Measurements from ENCODE around the gene USP3.

Gene USP3

GRCh38 chr15:63544258-63545026, 40.0 kb downstream of the USP3 start:
- no peak for DNase-seq (ENCODE audit: low read depth in 2 of 2)

- DNase-seq (ENCODE audit: low read depth in 2 of 2), result no peak
These were observed 41.1 kb downstream of the USP3 start for GRCh38 chr15:63545520-63545919.

DNA sequence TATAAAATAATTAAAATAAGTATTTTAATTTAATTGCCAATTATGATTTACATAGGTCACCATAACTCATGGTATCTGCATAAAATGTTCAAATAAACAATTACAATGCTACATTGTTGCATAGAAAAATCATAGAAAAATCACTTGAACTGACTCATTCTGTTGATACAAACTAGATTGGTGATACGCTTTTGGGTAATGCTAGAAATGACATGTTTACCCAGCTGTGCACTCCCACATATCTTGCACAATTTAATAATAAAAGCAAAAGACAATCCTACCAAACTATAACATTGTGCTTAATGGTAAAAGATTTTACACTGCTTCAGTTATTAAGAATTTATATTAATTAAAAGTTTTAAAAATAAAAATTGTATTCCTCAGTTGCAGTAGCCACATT, 47.0 kb downstream of the USP3 start:
- no peak for DNase-seq (ENCODE audit: low read depth in 2 of 2)

GRCh38 chr15:63553388-63553791, 49.0 kb downstream of the USP3 start:
- DNase-seq (ENCODE audit: low read depth in 2 of 2), result no peak

GRCh38 chr15:63554337-63554927, 50.0 kb downstream of the USP3 start:
- DNase-seq (ENCODE audit: low read depth in 2 of 2), result no peak

DNA sequence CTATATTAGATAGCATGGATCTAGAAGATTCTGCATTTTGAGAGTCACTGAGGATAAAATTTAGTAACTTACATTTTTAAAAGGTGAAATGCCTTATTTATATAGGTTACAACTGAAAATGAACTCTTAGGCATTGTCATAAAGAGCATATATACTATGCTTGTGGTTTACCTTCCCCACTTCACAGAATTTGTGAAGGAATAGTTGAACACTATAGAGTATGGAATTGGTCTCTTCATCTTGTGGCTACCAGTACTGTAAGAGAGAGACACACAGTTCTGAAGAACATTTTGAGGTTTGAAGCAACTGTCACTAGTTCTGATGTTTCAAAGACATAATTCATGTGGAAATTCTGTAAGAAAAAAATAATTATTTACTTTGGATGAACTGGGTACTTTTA, 51.1 kb downstream of the USP3 start:
- no peak for DNase-seq (ENCODE audit: low read depth in 2 of 2)

DNA sequence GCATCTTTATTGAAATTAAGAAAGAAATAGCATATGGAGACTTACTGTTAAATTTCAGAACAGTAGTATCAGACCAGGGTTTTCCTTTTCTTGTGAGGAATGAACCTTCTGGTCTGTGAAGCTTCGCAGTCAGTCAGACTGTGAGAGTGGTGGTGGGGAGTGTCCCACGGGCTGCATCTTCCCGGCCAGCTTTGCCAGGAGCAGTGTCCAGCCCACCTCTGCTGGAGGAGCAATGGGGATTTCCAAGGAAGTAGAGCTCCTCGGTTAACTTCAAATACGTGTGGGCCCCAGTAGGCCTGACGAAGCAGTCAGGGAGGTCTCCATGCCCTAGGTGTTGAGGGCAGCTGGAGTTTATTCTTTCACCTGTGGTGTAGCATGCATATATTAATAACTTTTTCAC, 51.9 kb downstream of the USP3 start:
- no peak for DNase-seq (ENCODE audit: low read depth in 2 of 2)

- DNase-seq (ENCODE audit: low read depth in 2 of 2), result no peak
These were observed 52.3 kb downstream of the USP3 start for GRCh38 chr15:63556736-63557135.

- no peak for DNase-seq (ENCODE audit: low read depth in 2 of 2)
These were observed 55.4 kb downstream of the USP3 start for GRCh38 chr15:63559753-63560152.

- DNase-seq (ENCODE audit: low read depth in 2 of 2), result peak; percentile 9 to 26
These were observed 56.5 kb downstream of the USP3 start for GRCh38 chr15:63560741-63561448.

DNA sequence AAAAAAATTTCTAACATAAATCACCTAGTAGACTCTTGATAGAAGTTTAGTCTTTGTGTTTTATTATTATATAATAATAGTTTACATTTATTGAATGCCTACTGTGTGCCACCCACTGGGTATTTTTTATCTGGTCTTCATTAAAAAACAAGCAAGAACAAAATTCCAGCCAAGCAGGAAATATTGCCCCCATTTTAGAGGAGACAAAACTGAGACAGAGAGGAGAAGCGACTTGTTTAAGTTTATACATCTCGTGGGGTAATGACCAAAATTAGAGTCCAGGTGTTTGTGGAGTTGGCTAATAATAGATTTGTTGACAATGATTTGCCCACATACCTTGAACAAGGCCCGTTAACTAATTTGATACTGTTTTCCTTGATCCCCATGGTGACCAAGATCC, 59.7 kb downstream of the USP3 start:
- DNase-seq (ENCODE audit: low read depth in 2 of 2), result no peak

DNA sequence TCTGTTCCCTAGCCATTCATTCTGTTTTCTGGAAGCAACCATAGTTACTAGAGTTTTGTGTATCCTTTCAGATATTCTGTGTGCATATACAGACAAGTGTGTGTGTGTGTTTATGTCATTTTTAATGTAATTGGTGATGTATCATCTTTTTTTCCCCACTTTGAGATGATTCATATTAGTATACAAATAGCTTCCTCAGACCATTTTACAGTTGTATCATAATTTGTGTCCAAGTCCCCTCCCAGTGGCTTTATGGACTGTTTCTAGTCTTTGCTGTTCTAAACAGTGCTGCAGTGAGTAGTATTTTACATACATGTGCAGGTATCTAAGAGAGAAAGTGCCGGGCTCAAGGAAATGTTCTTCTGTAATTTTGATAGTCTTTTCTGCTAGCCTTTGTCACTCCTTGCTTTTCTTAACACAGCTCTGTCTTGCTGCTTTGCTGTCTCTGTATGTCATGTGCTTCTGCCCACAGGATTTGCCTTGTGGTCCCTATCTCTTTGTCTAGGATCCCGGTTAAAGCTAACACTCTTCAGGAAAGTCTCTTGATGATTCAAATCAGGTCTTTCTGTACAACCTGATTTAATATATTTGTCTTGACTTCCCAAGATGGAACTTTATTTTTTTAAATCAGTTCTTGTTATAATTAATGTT, 61.3 kb downstream of the USP3 start:
- DNase-seq (ENCODE audit: low read depth in 2 of 2), result no peak

DNA sequence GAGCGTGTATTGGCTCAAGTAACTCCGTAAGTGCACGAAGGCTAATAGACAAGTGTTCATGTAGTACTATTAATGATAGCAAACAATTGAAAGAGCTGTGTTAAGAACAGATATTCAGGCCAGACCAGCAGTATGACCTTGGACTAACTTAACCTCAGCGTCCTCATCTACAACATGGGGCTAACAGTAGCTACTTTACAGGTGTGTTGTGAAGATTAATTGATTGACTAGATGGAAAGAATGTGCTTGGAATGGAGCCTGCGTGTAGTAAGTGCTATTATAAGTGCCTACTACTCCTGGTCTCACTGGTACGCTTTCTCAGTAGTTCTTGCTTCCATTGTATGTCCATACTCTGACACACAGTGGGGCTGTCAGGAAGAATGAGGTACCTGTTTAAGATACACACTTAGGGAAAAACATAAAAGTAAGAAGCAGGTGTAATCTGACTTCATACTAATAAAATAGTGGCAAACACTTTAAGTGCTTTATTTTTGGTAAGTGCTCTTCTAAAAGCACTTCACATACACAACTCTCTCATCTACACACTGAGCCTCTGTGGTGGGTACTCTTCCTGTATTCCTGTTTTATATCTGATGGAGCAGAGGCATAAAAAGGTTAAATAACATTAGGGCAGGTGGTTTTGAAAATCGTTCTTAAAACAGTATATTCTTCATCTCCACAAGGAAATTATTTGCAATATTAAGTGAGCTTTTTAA, 68.5 kb downstream of the USP3 start:
- no peak for DNase-seq (ENCODE audit: low read depth in 2 of 2)

DNA sequence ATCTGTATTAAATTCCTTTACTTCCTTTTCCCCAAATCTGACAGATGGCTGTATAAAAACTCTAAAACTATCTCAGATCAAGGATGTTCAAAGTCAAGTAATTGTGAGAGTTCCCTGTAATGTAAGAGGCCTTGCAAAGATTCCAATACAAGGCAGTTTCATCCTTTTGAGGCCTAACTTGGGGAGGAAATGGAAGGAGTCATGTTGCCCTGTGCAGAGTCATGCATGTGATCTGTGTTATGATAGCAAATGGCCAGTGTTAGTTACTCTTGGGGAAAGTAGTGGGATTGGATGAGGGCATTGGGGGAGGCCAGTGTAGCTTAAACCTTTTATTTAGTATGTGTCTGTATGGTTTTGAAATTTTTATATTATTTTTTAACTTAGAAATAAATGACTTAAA, 69.1 kb downstream of the USP3 start:
- DNase-seq (ENCODE audit: low read depth in 2 of 2), result no peak

DNA sequence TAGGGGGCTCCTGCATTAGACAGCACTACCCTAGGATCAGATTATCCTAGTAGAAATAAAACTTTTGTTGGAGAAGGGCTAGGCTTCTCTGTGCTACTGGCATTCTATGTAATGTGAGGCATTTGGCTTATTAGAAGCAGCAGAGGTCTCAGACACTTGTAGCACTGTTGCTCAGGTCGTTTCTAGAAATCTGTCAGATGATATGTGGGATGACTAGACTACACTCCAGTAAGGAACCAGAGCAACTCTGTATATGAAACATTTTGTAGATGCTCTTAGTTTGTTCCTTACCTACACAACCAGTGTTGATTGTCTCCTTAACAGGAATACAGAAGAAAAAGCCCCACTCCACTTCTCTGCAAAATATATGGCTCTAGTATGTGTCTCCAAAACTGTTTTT, 70.9 kb downstream of the USP3 start:
- no peak for DNase-seq (ENCODE audit: low read depth in 2 of 2)

DNA sequence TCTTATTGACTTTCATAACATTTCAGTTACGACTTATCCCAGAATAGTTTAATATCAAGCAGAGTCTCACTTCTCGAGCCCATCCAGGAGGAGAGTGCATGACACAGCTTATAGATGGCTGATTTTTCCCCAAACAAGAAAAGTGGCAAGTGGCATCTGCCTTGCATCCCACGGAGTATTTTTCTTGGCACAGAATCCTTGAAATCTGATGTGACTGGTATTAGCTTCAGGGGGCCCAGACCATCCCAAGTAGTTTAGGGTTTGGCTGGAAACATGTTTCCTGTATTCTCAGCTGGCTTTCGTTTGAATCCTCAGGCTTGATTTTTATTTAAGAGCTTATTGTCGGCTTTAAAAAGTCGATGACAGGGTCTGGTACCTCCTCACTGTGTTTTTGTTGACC, 72.0 kb downstream of the USP3 start:
- no peak for DNase-seq (ENCODE audit: low read depth in 2 of 2)

DNA sequence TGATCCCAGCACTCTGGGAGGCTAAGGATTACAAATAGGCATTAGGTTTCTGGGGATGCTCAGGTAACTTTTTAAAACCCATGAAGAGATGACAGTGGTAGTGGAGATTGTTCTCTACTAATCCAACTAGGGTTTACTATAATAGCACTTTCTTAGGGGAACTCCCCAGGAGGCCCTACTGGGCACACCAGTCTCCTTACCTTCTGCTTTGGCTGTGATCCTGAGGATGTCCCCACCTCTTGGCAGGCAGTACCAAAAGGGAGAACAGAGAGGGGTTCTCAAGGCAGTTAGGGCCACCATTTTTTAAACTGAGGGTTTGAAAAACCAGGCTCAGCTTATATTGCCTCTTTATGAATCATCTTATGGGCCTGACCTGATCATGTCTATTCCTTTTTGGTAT, 77.8 kb downstream of the USP3 start:
- no peak for DNase-seq (ENCODE audit: low read depth in 2 of 2)

GRCh38 chr15:63582718-63583426, 78.5 kb downstream of the USP3 start:
- no peak for DNase-seq (ENCODE audit: low read depth in 2 of 2)

GRCh38 chr15:63586790-63587189, 82.4 kb downstream of the USP3 start:
- no peak for DNase-seq (ENCODE audit: low read depth in 2 of 2)

GRCh38 chr15:63587527-63587926, 83.1 kb downstream of the USP3 start:
- DNase-seq (ENCODE audit: low read depth in 2 of 2), result no peak

DNA sequence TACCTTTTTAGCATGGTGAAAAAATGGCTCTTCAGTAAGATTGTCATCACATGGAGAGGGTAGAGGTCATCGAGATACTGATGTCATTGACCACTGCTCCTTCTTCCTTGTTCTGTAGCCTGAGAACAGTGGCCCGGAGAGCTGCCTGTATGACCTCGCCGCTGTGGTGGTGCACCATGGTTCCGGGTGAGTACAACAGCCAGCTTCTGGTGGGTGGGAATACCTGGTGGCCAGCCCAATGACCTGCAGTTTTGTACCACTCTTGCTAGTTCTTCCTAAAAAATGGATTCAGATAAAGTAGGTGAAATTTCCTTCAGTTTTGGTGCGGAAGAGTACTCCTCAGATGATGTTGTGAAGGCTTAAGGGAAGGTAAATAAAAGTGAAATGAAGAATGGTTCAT, 84.4 kb downstream of the USP3 start:
- DNase-seq (ENCODE audit: low read depth in 2 of 2), result no peak

All from activated CD4-positive, alpha-beta T cell treated with anti-CD3 and anti-CD28 coated beads for 24 hours (primary cell).